Measurements from ENCODE around the gene KIF26B. TPM values are rescaled to one million over a fixed set of nuclear protein-coding genes. Genes with fewer than 3 reads are reported as not detected.
"Not testable (repeated sequence)": the region's sequence is repeated elsewhere in the genome, so short reads cannot be mapped to it uniquely, and the experiment has no call there.

Gene KIF26B
- total RNA-seq, 1 experiment from 2014 or later = 1.1 TPM

- DNase-seq (ENCODE audit: low read depth) = not testable (repeated sequence)
Observed at GRCh38 chr1:245323765-245324164, 169.0 kb downstream of the KIF26B start.

DNA sequence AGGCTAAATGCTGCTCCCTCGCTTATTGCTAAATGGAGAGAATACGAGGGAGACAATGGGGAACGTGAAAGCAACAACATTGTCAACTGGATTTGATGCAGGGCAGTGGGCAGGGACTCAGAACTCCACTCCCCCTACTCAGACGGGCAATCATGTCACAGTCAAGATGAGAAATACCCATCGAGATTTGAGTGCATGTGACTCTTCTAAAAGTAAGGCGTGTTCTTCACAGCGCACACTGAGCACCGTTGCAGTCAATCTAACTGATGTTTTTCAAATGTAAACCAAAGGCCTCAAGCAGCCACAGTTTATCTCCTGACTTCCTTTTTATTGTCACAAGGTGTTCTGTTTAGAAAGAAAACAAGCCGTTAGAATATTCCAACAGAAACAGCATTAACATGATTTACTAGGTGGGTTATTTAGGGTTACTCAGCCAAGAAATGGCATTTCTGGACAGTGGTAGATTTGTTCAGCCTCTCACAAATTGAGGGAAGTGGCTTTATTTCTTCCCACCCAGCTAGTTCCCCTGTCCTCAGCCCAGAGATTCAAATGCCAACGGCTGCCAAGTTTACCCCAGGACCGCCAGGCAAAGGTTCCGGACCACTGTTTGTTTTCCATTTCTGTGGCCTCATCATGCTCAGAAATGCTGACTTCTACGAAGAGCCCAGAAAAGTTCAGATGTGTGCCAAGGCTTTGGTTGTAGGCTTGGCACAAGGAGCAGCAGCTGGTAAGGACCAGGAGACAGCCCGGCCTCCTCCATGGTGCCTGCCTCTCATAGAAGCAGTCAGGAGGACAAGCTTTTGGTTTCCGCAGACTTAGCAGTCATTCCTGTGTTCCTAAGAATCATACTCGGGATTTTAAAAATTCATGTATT, 171.4 kb downstream of the KIF26B start:
- DNase-seq (ENCODE audit: low read depth) = no peak

DNA sequence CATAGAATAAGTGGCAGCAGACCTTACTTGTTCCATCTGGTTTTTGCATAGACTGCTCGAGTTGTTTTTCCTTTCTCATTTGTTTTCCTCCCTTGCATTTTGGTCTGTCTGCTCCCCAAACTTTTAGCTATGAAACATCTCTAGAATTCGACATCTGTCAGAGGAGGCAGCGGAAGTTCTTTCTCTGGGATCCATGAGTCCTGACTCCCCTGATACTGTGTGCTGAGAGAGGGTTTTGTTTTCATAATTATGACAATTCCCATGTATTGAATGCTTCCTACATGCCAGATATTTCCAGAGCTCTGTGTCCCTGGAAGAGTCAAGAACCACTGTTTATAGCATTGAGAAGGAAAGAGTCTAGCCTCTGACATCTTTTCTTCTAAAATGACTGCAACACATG, 172.6 kb downstream of the KIF26B start:
- no peak for DNase-seq (ENCODE audit: low read depth)

DNA sequence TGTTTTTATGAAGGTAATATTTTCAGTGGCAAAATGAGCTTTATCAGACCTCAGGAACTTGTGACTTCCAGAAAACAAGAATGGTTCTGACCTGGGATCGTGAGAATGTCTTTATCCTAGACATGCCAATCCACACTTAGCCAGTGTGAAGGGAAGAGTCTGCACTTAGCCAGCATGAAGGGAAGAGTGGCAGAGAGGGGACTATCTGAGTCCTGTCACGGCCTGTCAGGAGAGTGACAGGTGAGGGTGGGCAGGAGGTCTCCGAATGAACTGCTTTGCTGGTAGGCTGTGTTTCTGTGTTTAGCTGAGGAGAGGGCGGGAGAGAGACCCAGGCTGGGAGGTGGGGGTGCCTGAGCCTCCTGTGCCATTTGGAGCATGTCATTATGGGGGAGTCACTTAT, 173.1 kb downstream of the KIF26B start:
- no peak for DNase-seq (ENCODE audit: low read depth)

DNA sequence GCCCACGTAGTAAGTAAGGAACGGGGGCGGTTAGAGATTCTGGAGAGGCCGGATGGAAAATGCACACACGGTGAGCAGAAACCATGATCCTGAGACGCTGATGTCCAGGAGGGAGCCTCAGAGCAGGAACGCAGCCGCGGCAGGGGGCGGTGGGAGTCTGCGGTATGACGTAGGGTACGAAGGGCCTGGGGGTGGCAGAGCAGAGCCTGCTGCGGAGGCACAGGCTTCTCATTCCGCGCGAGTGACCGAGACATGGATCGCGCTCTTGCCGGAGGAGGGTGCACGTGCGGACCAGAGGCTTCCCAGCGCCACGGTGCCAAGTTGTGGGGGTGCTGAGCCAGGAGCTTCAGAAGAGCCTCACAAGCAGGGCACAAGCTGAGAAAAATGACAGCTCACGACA, 176.2 kb downstream of the KIF26B start:
- no peak for DNase-seq (ENCODE audit: low read depth)

GRCh38 chr1:245332085-245332484, 177.3 kb downstream of the KIF26B start:
- no peak for DNase-seq (ENCODE audit: low read depth)

DNA sequence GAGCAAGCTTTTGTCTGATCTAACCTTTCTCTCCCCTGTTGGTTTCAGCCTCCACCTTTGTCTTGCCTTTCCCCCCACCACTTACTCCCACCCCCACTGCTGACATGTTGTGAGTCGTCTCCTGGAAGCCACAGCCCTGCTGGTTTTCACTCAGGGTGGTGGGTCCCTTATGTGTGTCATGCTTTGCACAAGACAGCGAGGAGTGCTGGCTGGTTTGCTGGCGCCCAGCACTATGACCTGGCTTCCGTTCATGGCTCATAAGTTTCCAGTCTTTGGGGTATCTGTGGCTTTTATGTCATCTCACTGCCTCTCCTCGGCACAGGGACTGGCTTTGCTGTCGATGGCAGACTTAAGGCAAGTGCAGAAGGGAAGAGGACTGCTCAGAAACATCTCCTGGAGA, 177.7 kb downstream of the KIF26B start:
- DNase-seq (ENCODE audit: low read depth) = peak; percentile 12

GRCh38 chr1:245334235-245334634, 179.4 kb downstream of the KIF26B start:
- no peak for DNase-seq (ENCODE audit: low read depth)

DNA sequence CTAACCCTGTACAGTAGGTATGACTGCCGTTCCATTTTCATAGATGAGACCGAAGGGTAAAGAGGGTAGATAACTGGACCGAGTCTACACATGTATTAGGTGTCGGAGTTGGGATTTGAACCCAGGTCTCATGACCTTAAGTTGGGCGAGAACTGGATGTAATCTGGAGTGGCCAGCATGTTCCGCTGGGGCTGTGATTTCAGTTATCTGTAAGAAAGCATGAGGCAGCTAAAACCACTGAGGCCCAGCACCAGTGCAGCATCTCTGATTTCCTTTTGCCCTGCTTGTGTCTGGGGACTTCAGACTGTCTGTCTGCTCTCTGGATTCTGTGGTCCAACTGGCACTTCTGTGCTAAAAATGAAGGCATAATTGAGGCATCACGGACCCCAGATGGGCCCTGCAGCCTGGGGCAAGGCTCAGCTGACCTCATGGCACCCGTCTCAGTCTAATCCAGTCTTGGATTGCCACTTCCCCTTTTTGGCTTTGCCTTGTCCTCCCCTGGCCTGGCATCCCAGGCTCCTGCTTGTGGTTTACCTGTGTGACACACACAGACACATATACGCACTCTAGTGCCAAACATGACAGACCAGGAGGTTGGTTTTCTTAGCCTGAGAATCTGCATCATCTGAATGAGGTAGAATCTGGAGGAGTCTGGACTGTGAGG, 180.2 kb downstream of the KIF26B start:
- DNase-seq (ENCODE audit: low read depth) = no peak

DNA sequence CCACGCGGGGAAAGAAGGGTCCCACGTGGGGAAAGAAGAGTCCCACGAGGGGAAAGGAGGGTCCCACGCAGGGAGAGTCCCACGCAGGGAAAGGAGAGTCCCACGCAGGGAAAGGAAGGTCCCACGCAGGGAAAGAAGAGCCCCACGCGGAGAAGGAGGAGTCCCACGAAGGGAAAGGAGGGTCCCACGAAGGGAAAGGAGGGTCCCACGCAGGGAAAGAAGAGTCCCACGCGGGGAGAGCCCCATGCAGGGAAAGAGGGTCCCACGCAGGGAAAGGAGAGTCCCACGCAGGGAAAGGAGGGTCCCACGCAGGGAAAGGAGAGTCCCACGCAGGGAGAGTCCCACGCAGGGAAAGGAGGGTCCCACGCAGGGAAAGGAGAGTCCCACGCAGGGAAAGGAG, 180.9 kb downstream of the KIF26B start:
- DNase-seq (ENCODE audit: low read depth) = not testable (repeated sequence)

DNA sequence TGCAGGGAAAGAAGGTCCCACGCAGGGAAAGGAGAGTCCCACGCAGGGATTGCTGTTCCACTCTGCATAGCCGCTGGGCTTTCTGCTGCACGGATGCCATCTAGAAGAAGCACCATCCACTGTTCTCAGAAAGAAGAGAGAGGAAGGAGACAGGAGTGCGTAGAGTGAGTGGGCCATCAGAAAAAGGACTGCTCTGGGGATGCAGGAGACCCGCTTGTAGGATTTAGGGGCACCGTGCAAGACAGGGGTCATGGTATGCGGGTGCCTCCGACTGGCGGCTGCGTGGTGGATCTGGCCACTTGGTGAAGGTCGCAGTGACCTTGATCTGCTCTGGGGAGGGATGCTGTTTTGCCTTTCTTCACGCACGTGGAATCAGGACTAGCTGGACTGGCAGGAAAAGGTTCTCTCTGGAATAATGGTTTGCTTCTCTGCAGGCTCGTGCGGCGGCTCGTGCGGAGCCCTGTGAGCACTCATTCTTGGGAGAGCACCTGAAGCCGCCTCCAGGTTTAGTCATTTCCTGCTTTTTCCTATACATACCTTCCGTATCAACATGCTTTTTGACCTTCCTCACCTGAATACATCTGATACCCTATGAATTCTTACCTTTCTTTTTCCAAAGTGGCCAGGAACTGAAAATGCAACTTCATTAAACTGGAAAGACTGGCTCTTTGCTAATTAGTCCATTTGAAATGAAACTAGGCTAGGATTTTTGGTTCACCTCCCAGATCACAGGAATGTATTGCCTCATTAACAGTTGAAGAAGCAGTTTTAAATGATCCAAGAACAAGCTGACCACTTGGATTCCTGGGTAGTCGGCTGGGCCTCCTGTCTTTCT, 181.6 kb downstream of the KIF26B start:
- no peak for DNase-seq (ENCODE audit: low read depth)

- not testable (repeated sequence) for DNase-seq (ENCODE audit: low read depth)
Observed at GRCh38 chr1:245336984-245337355, 182.2 kb downstream of the KIF26B start.

GRCh38 chr1:245337829-245338484, 183.2 kb downstream of the KIF26B start:
- DNase-seq (ENCODE audit: low read depth) = no peak

- no peak for DNase-seq (ENCODE audit: low read depth)
Observed at GRCh38 chr1:245338485-245338877, 183.7 kb downstream of the KIF26B start.

DNA sequence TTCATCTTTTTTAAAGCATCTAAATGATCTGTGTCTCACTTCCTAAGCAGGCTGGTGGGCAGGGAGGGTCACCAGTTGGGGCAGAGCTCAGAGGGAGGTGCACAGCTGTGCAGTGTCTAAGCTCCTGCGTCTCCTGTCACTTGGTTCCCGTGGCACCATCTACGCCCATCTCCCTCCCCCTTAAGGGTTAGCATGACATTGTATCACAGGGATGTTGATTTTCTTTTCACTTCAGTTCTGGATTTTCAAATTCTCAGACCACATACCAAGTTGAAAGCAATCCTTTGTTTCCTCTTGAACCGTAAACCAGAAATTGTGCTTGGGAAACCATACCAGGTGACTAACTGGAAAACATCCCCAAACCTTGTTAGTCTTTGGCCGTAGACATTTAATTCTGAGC, 187.0 kb downstream of the KIF26B start:
- no peak for DNase-seq (ENCODE audit: low read depth)

DNA sequence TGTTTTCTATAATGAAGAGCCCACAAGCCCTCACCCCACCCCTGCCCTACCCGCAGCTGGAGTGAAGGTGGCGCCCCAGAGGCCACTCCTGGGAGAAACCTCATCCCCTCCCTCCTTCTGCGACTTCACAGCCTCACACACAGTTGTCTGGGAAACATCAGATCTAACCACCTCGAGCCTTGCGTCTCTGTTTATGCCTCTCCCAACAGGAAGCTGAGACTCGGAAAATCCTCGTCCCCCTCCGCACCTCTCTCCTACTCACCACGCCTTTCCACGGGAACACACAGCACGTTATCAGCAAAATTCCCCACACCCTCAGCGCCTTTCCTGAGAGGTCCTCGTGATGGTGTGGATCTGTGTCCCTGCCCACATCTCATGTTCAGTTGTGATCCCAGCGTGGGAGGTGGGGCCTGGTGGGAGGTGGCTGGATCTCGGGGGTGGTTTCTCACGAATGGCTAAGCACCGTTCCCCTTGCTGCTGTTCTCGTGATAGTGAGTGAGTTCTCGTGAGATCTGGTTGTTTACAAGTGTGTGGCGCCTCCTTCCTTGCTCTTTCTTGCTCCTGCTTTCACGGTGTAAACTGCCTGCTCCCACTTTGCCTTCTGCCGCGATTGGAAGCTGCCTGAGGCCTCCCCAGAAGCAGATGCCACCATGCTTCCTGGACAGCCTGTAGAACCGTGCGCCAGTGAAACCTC, 190.6 kb downstream of the KIF26B start:
- no peak for DNase-seq (ENCODE audit: low read depth)

GRCh38 chr1:245348626-245349025, 193.8 kb downstream of the KIF26B start:
- DNase-seq (ENCODE audit: low read depth) = no peak

GRCh38 chr1:245353411-245353810, 198.6 kb downstream of the KIF26B start:
- no peak for DNase-seq (ENCODE audit: low read depth)

DNA sequence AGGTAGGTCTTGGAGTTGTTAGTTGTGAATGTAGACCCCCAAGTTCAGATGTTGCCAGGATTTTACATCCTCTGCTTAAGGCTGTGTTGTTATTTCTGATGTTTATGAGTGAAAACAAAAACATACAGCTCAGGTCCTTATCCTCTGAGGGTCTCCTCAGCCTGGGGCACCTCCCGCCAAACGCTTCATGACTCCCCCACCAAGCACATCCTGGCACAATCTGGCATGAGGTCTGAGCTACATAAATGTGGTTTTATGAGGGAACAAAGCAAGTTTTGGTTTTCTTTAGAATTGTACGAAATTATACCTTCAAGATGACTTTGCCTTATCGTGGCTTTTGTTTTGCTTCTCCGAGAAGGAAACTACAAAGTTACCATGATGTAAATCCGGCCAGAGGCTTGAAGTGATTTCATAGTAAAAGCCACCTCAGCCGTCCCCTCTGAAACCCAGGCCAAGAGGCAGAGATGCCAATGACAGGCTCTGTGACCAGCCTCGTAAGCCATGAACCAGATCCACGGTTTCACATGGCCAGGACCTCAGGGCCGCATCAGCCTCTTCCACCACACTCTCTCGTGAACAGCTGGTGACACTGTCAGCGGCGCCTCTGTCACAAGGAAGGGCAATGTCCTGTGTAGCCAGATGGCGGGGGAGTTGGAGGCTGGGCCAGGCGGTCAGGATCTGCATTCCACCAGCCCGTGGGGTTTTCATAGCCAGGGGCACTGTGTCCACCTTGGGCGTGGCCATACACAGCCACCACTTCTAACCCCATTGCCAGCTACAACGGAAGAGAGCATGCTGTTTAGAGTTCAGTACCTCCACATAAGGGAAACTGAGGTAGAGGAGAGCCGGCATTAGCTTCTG, 199.4 kb downstream of the KIF26B start:
- DNase-seq (ENCODE audit: low read depth) = no peak
